HEK293 (cell line): ENCODE measurements around the gene DDAH1.
A peak's percentile ranks its signal among the peaks of the same experiment; 100 is the strongest.

Source experiments
- CTCF ChIA-PET: fragments of 350-600 bp; formaldehyde crosslinking; extraction: SDS; loops from one replicate; lab custom pipeline; 2021; ENCODE audit warnings: antibody characterized with exemption; lab: Yijun Ruan, JAX
- POLR2A ChIA-PET: fragments of 300-600 bp; formaldehyde crosslinking; extraction: SDS; loops from one replicate; lab custom pipeline; 2020; ENCODE audit warnings: antibody characterized with exemption, inconsistent platforms; lab: Yijun Ruan, JAX
- H3K27ac ChIP-seq: fragments of 200-500 bp; sonication (Bioruptor generic); 2 replicates; pipeline ENCODE4 v1.5.1; 2014; ENCODE audit warnings: low read depth, low read length, control low read depth, inconsistent platforms; ENCODE audit errors: extremely low read depth
- H3K36me3 ChIP-seq, 2 experiments: fragments of 200-500 bp in 1 of 2; sonication (Bioruptor generic) in 1 of 2; 1 replicate in 1 of 2; 2 replicates in 1 of 2; pipeline ENCODE4 v1.5.1; 2014 to 2017; ENCODE audit warnings: inconsistent platforms in 2 of 2, low read length in 2 of 2; ENCODE audit not compliant: control insufficient read depth in 2 of 2, insufficient read depth in 1 of 2
- H3K4me1 ChIP-seq: fragments of 200-500 bp; sonication (Bioruptor generic); 2 replicates; pipeline ENCODE4 v1.5.1; 2014; ENCODE audit warnings: mild to moderate bottlenecking, low read length, inconsistent platforms; ENCODE audit not compliant: control insufficient read depth, insufficient read depth
- H3K4me3 ChIP-seq: 2 replicates; pipeline ENCODE4 v1.5.1; 2011; ENCODE audit warnings: low read depth, mild to moderate bottlenecking, control low read depth, low read length, moderate library complexity
- H3K9me3 ChIP-seq: fragments of 200-500 bp; sonication (Bioruptor generic); 2 replicates; pipeline ENCODE4 v1.5.1; 2014; ENCODE audit warnings: low read depth, low read length, inconsistent platforms; ENCODE audit not compliant: control insufficient read depth, insufficient read depth
- EGR2 ChIP-seq: fragments of 450-650 bp; formaldehyde crosslinking; IDR thresholded peaks from 2 replicates; pipeline ENCODE4 v1.5.1; 2016; ENCODE audit warnings: low read depth, missing biosample characterization, missing genetic modification characterization
- GFI1B ChIP-seq: fragments of 450-650 bp; formaldehyde crosslinking; IDR thresholded peaks from 2 replicates; pipeline ENCODE4 v1.5.1; 2016; ENCODE audit warnings: missing biosample characterization, missing genetic modification characterization
- MEIS1 ChIP-seq: sonication (generic); formaldehyde crosslinking; IDR thresholded peaks from 2 replicates; pipeline ENCODE4 v1.8.1; 2022; ENCODE audit warnings: missing genetic modification reagents, mild to moderate bottlenecking, borderline replicate concordance
- REPIN1 ChIP-seq: fragments of 450-650 bp; formaldehyde crosslinking; IDR thresholded peaks from 2 replicates; pipeline ENCODE4 v1.5.1; 2017; ENCODE audit warnings: missing biosample characterization, missing genetic modification characterization, low read depth
- SETDB1 ChIP-seq: IDR thresholded peaks from one replicate; pipeline ENCODE4 v1.6.1; 2017; ENCODE audit warnings: mild to moderate bottlenecking, low read length, moderate library complexity, mixed read lengths; ENCODE audit not compliant: insufficient read length
- SP2 ChIP-seq: fragments of 450-650 bp; formaldehyde crosslinking; IDR thresholded peaks from 2 replicates; pipeline ENCODE4 v1.5.1; 2016; ENCODE audit warnings: missing biosample characterization, missing genetic modification characterization
- SP3 ChIP-seq: fragments of 450-650 bp; formaldehyde crosslinking; IDR thresholded peaks from 2 replicates; pipeline ENCODE4 v1.5.1; 2016; ENCODE audit warnings: missing biosample characterization, missing genetic modification characterization
- SP7 ChIP-seq: fragments of 450-650 bp; formaldehyde crosslinking; IDR thresholded peaks from 2 replicates; pipeline ENCODE4 v1.5.1; 2016; ENCODE audit warnings: missing biosample characterization, missing genetic modification characterization
- TRIM28 ChIP-seq: IDR thresholded peaks from 2 replicates; pipeline ENCODE4 v1.6.1; 2011; ENCODE audit warnings: low read length, control low read depth, borderline replicate concordance
- WT1 ChIP-seq: fragments of 450-650 bp; formaldehyde crosslinking; IDR thresholded peaks from 2 replicates; pipeline ENCODE4 v1.5.1; 2016; ENCODE audit warnings: missing biosample characterization, missing genetic modification characterization
- ZBTB20 ChIP-seq: fragments of 450-650 bp; formaldehyde crosslinking; IDR thresholded peaks from 2 replicates; pipeline ENCODE4 v1.5.1; 2016; ENCODE audit warnings: missing biosample characterization, missing genetic modification characterization
- ZNF175 ChIP-seq: fragments of 450-650 bp; formaldehyde crosslinking; IDR thresholded peaks from 2 replicates; pipeline ENCODE4 v1.5.1; 2016; ENCODE audit warnings: missing biosample characterization, missing genetic modification characterization
- ZNF184 ChIP-seq: fragments of 450-650 bp; IDR thresholded peaks from 2 replicates; pipeline ENCODE4 v1.5.1; 2018; ENCODE audit warnings: missing biosample characterization, mild to moderate bottlenecking, missing genetic modification characterization
- ZNF311 ChIP-seq: fragments of 450-650 bp; formaldehyde crosslinking; IDR thresholded peaks from 2 replicates; pipeline ENCODE4 v1.5.1; 2017; ENCODE audit warnings: missing biosample characterization, missing genetic modification characterization, borderline replicate concordance
- ZNF366 ChIP-seq: fragments of 450-650 bp; formaldehyde crosslinking; conservative IDR thresholded peaks from 2 replicates; pipeline ENCODE4 v1.5.1; 2016; ENCODE audit warnings: missing biosample characterization, missing genetic modification characterization
- ZNF544 ChIP-seq: fragments of 450-650 bp; formaldehyde crosslinking; IDR thresholded peaks from 2 replicates; pipeline ENCODE4 v1.5.0; 2017; ENCODE audit warnings: missing biosample characterization, missing genetic modification characterization
- ZNF792 ChIP-seq: fragments of 450-650 bp; formaldehyde crosslinking; IDR thresholded peaks from 2 replicates; pipeline ENCODE4 v1.5.1; 2016; ENCODE audit warnings: missing biosample characterization, missing genetic modification characterization
- TF ChIP-seq, protein P1 (sequence below): fragments of 450-650 bp; formaldehyde crosslinking; IDR thresholded peaks from 2 replicates; pipeline ENCODE4 v1.5.1; 2016; ENCODE audit warnings: missing biosample characterization, missing genetic modification characterization, borderline replicate concordance
- TF ChIP-seq, protein P2 (sequence below): fragments of 450-650 bp; formaldehyde crosslinking; IDR thresholded peaks from 2 replicates; pipeline ENCODE4 v1.5.0; 2017; ENCODE audit warnings: missing biosample characterization, missing genetic modification characterization, borderline replicate concordance
- TF ChIP-seq, protein P3 (sequence below): fragments of 450-650 bp; formaldehyde crosslinking; IDR thresholded peaks from 2 replicates; pipeline ENCODE4 v1.5.1; 2016; ENCODE audit warnings: missing biosample characterization, missing genetic modification characterization
- TF ChIP-seq, protein P4 (sequence below): fragments of 450-650 bp; formaldehyde crosslinking; IDR thresholded peaks from 2 replicates; pipeline ENCODE4 v1.5.1; 2016; ENCODE audit warnings: missing biosample characterization, missing genetic modification characterization, low read depth
- TF ChIP-seq, protein P5 (sequence below): fragments of 450-650 bp; formaldehyde crosslinking; IDR thresholded peaks from 2 replicates; pipeline ENCODE4 v1.5.1; 2016; ENCODE audit warnings: missing biosample characterization, missing genetic modification characterization

Gene DDAH1

DNA sequence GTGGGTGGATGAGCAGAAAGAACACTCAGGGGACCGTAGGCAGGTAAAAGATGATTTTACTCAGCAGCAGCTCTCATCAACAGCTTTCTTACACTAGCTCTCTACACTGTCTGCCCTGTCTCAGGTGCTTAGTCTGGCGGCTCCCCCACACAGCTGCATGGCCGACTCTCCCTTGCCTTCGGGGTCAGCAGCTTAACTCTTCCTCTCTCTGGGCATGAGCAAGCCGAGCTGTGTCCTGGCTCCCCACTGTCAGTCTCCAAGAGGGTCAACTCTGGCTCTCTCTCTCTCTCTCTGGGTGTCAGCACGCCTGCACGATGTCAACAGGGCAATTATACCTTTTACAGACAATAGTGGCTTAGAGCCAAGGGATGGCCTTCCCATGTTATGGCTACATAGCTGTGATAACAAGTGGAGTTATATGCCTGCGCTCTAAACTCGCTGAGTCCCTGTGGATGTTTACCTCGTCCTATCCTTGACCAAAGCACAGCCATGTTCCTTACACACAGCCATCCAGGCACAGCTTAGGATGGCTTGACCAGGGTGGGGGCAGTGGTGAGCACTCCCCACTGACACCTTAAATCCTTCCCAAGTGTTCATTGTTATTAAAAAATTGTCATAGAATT is 185.4 kb downstream of the DDAH1 start (continued):
- TF ChIP-seq, protein P1, sequence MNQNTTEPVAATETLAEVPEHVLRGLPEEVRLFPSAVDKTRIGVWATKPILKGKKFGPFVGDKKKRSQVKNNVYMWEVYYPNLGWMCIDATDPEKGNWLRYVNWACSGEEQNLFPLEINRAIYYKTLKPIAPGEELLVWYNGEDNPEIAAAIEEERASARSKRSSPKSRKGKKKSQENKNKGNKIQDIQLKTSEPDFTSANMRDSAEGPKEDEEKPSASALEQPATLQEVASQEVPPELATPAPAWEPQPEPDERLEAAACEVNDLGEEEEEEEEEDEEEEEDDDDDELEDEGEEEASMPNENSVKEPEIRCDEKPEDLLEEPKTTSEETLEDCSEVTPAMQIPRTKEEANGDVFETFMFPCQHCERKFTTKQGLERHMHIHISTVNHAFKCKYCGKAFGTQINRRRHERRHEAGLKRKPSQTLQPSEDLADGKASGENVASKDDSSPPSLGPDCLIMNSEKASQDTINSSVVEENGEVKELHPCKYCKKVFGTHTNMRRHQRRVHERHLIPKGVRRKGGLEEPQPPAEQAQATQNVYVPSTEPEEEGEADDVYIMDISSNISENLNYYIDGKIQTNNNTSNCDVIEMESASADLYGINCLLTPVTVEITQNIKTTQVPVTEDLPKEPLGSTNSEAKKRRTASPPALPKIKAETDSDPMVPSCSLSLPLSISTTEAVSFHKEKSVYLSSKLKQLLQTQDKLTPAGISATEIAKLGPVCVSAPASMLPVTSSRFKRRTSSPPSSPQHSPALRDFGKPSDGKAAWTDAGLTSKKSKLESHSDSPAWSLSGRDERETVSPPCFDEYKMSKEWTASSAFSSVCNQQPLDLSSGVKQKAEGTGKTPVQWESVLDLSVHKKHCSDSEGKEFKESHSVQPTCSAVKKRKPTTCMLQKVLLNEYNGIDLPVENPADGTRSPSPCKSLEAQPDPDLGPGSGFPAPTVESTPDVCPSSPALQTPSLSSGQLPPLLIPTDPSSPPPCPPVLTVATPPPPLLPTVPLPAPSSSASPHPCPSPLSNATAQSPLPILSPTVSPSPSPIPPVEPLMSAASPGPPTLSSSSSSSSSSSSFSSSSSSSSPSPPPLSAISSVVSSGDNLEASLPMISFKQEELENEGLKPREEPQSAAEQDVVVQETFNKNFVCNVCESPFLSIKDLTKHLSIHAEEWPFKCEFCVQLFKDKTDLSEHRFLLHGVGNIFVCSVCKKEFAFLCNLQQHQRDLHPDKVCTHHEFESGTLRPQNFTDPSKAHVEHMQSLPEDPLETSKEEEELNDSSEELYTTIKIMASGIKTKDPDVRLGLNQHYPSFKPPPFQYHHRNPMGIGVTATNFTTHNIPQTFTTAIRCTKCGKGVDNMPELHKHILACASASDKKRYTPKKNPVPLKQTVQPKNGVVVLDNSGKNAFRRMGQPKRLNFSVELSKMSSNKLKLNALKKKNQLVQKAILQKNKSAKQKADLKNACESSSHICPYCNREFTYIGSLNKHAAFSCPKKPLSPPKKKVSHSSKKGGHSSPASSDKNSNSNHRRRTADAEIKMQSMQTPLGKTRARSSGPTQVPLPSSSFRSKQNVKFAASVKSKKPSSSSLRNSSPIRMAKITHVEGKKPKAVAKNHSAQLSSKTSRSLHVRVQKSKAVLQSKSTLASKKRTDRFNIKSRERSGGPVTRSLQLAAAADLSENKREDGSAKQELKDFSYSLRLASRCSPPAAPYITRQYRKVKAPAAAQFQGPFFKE (tag by site-specific recombination), result no peak
- no peak for TF ChIP-seq ZNF544
- no peak for TF ChIP-seq SP7 (tag by site-specific recombination)
- TF ChIP-seq EGR2, result no peak
- peak; percentile 20 for TF ChIP-seq SETDB1
- TF ChIP-seq, protein P2, sequence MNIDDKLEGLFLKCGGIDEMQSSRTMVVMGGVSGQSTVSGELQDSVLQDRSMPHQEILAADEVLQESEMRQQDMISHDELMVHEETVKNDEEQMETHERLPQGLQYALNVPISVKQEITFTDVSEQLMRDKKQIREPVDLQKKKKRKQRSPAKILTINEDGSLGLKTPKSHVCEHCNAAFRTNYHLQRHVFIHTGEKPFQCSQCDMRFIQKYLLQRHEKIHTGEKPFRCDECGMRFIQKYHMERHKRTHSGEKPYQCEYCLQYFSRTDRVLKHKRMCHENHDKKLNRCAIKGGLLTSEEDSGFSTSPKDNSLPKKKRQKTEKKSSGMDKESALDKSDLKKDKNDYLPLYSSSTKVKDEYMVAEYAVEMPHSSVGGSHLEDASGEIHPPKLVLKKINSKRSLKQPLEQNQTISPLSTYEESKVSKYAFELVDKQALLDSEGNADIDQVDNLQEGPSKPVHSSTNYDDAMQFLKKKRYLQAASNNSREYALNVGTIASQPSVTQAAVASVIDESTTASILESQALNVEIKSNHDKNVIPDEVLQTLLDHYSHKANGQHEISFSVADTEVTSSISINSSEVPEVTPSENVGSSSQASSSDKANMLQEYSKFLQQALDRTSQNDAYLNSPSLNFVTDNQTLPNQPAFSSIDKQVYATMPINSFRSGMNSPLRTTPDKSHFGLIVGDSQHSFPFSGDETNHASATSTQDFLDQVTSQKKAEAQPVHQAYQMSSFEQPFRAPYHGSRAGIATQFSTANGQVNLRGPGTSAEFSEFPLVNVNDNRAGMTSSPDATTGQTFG (tag by site-specific recombination), result no peak

DNA sequence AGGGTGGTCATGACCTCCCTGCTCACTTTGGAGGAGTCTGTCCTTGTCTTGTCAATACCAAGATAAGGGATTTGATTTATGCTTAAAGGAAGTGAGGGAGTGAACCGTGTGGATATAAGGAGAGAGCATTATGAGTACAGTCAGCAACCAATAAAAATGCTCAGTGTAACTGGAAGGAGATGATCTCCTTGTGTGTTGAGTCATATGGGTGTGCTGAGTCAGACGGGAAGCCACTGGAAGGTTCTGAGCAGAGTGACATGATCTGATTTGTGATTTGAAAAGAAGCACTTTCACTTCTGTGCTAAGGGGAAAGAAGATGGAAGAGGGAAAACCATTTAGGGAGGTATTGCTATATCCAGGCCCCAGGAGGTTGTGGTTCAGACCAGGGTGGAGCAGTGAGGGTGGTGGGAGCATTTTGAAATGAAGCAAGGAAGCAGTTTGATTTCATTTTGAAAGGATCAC is 186.1 kb downstream of the DDAH1 start:
- POLR2A ChIA-PET, result no interaction called here
- Histone ChIP-seq H3K27ac (no peak overlapping the region), H3K4me1 (peaks cover 8% of the 10 kb centered on the region), H3K36me3 (no peaks in the 10 kb centered on the region), H3K4me3 (no peak overlapping the region), H3K9me3 (no peaks in the 10 kb centered on the region)
- CTCF ChIA-PET, result interaction anchor here (0.6 to 1.1 kb wide), 3 partner anchors 15 to 332 kb away, joined by 3 to 6 read pairs (median 4); no protein-coding TSS in a partner anchor
- TF ChIP-seq ZNF184 (0 out of 2 replicates have a peak, but pooled peaks have one; percentile 15), ZNF311 (tag by site-specific recombination) (no peak), SP3 (tag by site-specific recombination) (peak; percentile 30; the same call in 1 of the 2 replicates), GFI1B (tag by site-specific recombination) (peak; percentile 67; the same call in 1 of the 2 replicates), WT1 (tag by site-specific recombination) (peak; percentile 93), ZBTB20 (tag by site-specific recombination) (peak; percentile 35; the same call in 1 of the 2 replicates), SP2 (peak; percentile 33), TRIM28 (peak; percentile 37; the same call in 1 of the 2 replicates), MEIS1 (CRISPR knock-in tag) (0 out of 2 replicates have a peak, but pooled peaks have one; percentile 12), ZNF366 (tag by site-specific recombination) (0 out of 2 replicates have a peak, but pooled peaks have one; percentile 31), ZNF792 (tag by site-specific recombination) (no peak), ZNF175 (tag by site-specific recombination) (no peak), REPIN1 (tag by site-specific recombination) (no peak)
- TF ChIP-seq, protein P3, sequence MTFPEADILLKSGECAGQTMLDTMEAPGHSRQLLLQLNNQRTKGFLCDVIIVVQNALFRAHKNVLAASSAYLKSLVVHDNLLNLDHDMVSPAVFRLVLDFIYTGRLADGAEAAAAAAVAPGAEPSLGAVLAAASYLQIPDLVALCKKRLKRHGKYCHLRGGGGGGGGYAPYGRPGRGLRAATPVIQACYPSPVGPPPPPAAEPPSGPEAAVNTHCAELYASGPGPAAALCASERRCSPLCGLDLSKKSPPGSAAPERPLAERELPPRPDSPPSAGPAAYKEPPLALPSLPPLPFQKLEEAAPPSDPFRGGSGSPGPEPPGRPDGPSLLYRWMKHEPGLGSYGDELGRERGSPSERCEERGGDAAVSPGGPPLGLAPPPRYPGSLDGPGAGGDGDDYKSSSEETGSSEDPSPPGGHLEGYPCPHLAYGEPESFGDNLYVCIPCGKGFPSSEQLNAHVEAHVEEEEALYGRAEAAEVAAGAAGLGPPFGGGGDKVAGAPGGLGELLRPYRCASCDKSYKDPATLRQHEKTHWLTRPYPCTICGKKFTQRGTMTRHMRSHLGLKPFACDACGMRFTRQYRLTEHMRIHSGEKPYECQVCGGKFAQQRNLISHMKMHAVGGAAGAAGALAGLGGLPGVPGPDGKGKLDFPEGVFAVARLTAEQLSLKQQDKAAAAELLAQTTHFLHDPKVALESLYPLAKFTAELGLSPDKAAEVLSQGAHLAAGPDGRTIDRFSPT (tag by site-specific recombination), result peak; percentile 62; the same call in 1 of the 2 replicates
- TF ChIP-seq, protein P4, sequence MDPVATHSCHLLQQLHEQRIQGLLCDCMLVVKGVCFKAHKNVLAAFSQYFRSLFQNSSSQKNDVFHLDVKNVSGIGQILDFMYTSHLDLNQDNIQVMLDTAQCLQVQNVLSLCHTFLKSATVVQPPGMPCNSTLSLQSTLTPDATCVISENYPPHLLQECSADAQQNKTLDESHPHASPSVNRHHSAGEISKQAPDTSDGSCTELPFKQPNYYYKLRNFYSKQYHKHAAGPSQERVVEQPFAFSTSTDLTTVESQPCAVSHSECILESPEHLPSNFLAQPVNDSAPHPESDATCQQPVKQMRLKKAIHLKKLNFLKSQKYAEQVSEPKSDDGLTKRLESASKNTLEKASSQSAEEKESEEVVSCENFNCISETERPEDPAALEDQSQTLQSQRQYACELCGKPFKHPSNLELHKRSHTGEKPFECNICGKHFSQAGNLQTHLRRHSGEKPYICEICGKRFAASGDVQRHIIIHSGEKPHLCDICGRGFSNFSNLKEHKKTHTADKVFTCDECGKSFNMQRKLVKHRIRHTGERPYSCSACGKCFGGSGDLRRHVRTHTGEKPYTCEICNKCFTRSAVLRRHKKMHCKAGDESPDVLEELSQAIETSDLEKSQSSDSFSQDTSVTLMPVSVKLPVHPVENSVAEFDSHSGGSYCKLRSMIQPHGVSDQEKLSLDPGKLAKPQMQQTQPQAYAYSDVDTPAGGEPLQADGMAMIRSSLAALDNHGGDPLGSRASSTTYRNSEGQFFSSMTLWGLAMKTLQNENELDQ (tag by site-specific recombination), result no peak
- TF ChIP-seq, protein P5, sequence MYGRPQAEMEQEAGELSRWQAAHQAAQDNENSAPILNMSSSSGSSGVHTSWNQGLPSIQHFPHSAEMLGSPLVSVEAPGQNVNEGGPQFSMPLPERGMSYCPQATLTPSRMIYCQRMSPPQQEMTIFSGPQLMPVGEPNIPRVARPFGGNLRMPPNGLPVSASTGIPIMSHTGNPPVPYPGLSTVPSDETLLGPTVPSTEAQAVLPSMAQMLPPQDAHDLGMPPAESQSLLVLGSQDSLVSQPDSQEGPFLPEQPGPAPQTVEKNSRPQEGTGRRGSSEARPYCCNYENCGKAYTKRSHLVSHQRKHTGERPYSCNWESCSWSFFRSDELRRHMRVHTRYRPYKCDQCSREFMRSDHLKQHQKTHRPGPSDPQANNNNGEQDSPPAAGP (tag by site-specific recombination), result peak; percentile 62; the same call in 1 of the 2 replicates
